ENCODE measurements around the gene PATE1.
"Not testable (repeated sequence)": the region's sequence is repeated elsewhere in the genome, so short reads cannot be mapped to it uniquely, and the experiment has no call there.

Gene PATE1, protein sequence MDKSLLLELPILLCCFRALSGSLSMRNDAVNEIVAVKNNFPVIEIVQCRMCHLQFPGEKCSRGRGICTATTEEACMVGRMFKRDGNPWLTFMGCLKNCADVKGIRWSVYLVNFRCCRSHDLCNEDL

GRCh38 chr11:125745979-125746378, at the start of gene PATE1:
PATE1 (plus strand) TSS chr11:125746279; CDS start chr11:125746305, 26 bp downstream.
- no peak for DNase-seq

GRCh38 chr11:125701018-125701610, 45.0 kb upstream of the PATE1 start:
- DNase-seq, result no peak

- DNase-seq, result no peak
Observed at GRCh38 chr11:125701858-125702621, 44.0 kb upstream of the PATE1 start.

DNA sequence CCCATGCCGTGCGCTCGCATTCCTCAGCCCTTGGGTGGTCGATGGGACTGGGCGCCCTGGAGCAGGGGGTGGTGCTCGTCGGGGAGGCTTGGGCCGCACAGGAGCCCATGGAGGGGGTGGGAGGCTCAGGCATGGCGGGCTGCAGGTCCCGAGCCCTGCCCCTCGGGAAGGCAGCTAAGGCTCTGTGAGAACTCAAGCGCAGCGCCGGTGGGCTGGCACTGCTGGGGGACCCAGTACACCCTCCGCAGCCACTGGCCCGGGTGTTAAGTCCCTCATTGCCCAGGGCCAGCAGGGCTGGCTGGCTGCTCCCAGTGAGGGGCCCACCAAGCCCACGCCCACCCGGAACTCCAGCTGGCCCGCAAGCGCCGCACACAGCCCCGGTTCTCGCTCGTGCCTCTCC, 41.4 kb upstream of the PATE1 start:
- not testable (repeated sequence) for DNase-seq

DNA sequence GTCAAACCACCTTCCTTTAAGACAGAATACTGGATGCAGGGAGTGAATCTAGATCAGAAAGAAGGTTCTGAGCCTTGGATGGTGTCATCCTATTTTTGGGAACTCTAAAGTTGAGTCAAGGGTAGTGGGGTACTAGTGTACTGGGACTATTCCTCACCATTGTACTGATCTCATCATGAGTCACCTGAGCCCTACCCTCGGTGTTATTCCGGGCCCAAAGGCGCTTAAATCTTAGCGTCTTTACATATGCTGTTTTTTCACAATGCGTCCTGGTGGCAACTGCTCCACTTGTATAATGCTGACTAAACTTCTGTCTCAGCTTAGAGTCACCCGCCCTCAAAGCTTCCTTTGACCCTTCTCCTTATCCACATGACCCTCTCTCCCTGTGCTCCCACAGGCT, 25.3 kb upstream of the PATE1 start:
- no peak for DNase-seq

- no peak for DNase-seq
Observed at GRCh38 chr11:125724125-125724524, 22.0 kb upstream of the PATE1 start.

GRCh38 chr11:125728969-125729368, 17.1 kb upstream of the PATE1 start:
- DNase-seq, result no peak

DNA sequence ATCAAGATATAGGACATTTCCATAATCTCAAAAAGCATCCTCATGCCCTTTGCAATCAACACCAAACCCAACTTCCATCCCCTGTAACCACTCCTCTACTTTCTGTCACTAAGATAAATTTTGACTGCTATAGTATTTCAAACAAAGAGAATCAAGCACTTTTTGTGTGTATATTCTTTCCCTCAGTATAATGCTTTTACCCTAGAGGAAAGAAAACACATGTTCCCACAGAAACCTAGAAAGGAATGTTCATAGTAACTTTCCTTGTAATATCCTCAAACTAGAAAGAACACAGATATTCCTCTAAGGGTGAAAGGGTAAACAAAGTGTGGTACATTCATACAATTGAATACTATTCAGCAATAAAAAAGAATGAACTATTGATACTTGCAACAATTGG, 5.5 kb upstream of the PATE1 start:
- DNase-seq, result no peak

DNA sequence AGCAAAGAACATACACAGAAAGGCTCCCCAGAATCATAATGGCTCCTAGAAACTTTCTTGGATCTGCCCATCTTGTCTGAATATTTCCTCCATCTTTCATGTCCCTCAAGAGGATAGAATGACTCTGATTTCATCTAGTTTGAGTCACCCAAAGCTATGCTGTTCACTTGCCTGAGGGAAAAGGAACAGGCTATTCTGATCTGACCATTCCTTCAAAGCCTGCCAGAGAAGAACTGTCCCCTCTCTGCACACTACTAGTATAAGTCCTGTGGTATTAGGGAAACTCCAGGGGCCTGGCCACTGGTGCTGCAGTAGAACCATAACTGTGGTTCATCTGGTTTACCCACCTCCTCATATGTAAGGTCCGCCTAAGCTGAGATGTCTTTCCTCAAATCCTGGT, 2.4 kb upstream of the PATE1 start:
- no peak for DNase-seq

DNA sequence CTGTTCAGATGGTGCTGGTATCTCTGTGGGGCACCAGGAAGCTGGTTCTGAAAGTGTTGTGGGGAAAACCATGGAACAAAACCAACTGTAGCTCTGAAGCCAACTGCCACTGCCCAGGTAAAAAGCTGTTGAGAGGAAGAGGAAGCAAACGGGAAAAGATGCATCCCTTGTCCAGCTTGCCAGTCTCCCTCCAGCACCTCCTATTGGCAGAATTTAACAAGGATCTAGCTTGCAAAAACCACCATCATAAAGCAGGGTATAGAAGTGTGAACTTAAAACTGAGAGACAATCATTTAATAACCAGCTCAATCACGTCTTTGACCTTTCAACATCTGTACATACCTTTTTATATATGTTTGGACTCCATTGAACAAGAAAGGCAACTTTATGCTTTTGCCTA, 4.5 kb downstream of the PATE1 start:
- no peak for DNase-seq

- no peak for DNase-seq
Observed at GRCh38 chr11:125756050-125756449, 10.0 kb downstream of the PATE1 start.

DNA sequence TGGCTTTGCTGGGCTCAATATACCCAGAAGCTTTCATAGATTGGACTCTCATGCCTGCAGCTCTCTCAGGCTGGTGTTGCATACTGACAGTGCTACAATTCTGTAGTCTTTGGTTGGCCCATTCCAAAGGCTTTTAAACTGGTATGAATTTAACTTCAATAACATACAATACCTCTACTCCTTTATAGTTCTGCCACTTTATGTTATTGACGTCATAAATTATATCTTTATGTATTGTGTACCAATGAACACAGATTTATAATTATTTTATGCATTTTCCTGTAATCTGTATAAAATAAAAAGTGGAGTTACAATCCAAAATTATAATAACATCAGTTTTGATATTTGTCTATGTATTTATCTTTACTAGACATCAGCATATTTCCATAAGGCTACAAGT, 16.4 kb downstream of the PATE1 start:
- no peak for DNase-seq

DNA sequence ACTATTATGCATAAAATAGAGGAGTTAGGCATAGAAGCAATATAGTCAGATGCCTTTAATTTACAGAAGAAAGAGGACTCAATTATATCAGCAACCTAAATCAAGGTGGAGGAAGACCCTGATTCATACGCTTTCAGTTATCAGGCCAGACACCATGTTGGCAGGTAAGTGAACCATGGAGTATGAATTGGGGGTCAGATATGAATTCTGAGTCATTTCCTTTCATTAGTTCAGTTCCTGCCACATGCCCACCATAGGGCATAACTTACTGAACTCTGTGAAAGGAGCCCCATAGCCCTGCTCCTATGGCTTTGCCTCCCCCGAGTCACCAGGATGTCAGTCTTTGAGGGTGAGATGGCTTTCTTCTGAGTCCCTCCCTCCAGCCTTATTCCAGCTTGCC, 17.4 kb downstream of the PATE1 start:
- DNase-seq, result no peak

GRCh38 chr11:125766251-125766650, 20.2 kb downstream of the PATE1 start:
- DNase-seq, result no peak

DNA sequence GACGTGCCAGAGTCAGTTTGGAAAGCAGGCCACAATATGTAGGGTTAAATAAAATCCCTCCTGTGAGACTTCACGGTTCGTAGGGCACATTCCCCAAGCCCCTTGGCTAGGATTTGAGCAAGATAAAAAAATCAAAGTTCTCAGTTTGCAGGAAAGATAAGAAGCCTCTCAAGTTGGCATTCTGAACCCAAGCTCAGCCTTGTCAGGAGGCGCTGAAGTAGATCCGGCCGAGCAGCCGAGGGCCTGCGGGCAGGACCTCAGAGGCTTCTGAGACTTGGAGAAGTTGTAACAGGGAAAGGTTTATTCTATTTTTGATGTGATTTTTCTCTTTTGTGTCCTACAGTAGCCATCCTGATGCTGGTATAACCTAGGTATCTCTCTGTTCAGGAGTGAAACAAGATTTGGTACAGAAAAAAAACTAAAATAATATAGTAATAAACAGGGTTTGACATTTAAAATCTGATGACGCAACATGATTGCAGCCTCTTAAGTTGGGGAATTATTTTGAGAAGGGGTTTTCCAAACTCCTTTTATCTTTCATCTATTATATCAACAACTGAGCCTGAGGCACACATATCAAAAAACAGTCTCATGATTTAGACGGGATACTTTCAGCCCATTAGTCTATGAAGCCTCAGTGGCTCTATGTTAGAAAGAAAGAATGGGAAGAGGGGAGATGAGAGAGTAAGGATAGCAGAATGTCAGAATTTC, 22.4 kb downstream of the PATE1 start:
- no peak for DNase-seq

DNA sequence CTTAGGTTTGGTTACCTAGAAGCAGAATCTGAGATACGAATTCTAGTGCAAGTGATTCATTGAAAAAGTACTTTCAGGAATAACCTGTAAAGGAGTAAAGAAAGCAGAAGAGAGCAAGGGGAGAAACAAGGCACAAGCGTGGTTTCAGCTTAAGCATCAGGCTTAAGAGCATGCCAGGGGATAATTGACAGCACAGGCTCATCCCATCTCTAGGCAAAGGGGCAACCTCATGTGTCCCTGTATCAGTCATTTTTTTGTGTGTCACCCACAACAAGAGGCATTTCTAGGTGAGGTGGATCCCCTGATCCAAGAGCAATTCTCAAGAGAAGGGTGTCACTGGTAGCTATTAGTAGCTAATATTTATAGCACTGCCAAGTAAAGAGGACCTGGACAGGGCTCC, 24.5 kb downstream of the PATE1 start:
- no peak for DNase-seq

DNA sequence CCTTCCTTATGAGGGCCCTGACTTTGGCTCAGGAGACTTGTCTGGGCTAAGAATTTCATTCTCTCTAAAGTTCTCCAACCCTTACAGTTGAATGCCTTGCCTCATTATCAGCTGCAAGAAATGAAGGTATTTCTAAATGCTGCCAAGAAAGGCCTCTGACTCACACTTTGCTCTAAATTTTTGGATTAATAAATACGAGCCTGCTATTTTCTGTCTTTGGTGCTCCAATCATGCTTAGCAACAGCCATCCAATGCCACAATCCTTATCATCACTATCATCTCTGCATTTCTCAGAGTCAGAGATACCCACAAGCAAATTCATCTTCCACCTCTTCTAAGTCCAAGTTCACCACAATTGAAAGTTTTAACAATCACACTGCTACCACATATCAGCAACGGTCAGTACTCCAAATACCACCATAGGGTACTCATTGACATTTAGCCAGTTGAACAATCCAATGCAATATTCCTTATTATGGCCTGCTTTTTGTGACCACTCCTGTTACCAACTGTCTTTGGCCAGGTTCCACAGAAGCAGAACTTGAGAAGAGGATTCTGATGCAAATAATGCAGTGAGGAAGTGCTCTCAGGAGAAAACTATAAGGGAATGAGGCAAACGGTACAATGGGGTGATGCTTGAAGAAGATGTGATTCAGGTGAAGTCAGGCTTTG, 26.9 kb downstream of the PATE1 start:
- no peak for DNase-seq

DNA sequence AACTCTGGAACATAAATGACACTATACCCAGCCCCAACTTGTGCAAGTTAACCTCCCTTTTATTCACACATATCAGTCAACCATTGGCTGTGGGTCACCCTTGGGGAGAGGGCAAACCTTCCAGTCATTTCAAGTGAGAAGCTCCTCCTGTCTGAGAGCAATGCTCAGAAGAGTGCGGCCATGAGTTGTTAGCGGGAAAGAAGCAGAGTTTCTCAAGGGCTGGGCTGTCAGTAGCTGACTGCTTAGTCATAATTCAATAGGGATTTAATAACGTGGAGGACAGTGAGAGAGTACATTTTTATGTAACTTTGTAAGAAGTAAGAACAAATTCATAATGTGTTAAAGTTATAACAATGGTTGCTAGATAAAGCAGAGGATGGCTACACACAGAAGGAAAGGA, 27.4 kb downstream of the PATE1 start:
- DNase-seq, result no peak

DNA sequence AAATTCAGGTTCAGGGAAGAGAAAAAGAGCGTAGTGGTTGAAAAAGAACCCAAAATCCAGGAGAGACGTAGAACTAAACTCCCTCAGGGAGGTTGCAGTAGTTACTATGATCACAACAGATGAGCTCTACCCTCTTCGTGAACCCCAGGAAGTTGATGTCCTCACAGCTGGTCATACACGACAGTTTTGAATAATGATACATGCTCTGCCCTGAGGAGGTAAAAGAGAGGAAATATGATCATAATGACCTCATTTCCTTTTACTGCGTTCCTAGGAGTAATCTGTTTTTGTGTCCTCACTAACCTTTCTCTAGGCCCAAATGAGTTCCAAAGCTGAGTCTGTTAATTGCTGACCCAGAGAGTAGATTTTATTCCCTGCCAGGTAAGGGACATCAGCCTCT, 31.2 kb downstream of the PATE1 start:
- DNase-seq, result no peak

DNA sequence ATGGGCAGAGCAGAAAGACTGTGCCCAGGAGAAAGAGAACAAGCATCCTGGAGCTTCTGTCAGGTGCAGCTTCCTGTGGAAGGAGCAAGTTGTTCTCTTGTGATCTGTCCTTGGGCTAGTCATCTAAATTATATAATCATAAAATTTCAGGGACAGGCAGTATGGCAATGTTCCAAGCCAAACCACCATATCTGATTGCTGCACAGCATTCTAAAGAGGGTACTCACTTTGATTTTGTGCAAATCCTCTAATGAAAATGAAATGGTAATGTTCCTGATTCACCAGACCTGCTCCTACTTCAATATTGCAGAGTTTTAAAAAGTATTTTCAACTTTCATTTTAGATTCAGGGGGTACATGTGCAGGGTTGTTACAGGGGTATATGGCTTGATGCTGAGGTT, 32.6 kb downstream of the PATE1 start, which contains the start of gene PATE2:
Gene PATE2, minus strand, starts transcription at position 101 of the 400 bp plus-strand sequence. Its CDS starts 55 bp downstream, at position 46.
- DNase-seq, result no peak

DNA sequence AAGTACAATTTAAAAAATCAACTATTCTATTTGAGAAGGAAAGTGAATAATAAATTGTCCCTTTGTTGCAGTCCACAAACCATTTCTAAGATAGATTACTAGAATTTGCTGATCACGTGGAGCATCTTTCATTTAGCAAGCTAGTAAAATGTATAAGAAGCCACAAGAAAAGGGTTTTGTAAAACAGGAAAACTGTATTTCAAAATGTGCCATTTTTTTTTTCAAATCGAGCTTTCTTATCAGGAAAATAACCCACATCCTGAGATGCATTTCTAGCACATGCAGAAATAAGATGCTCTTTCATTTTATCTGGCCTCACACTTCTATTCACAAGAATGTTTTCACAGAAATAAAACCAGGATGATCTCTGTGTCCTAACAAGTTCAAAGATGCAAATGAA, 38.6 kb downstream of the PATE1 start:
- no peak for DNase-seq

- DNase-seq, result no peak
Observed at GRCh38 chr11:125787827-125788226, 41.7 kb downstream of the PATE1 start, which contains the start of gene PATE3. PATE3 (plus strand) TSS chr11:125788127; CDS start chr11:125788152, 25 bp downstream.

GRCh38 chr11:125790825-125791224, 44.7 kb downstream of the PATE1 start:
- DNase-seq, result no peak
